ENCODE measurements around the gene CEP350.

DNA sequence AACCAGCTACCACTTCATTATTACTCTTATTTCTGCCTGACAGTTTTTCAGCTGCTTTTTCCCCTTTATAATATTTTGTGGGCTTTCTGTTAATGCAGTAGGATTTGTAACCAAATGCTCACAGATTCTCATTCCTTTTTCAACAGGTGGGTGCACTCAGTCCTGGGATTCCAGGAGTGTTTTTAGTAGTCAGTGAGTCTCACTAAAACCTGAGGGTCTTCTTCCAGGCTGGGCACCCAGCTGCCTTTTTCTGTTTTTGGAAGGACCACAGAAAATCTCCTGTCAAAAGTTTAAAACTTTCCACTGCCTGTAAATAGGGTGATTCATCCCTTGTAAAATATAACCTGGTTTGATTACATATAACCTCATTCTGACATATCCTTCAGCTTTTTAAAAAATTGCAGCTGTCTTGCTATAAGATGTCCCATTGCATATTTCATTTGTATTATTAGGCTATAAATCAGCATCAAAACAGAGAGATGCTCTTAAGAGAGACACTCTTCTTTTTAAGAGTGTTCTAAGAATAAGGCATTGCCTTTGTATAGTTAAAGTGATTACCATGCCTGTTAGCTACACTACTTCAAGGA is 16.8 kb upstream of the CEP350 start:
- TF ChIP-seq, protein P1, sequence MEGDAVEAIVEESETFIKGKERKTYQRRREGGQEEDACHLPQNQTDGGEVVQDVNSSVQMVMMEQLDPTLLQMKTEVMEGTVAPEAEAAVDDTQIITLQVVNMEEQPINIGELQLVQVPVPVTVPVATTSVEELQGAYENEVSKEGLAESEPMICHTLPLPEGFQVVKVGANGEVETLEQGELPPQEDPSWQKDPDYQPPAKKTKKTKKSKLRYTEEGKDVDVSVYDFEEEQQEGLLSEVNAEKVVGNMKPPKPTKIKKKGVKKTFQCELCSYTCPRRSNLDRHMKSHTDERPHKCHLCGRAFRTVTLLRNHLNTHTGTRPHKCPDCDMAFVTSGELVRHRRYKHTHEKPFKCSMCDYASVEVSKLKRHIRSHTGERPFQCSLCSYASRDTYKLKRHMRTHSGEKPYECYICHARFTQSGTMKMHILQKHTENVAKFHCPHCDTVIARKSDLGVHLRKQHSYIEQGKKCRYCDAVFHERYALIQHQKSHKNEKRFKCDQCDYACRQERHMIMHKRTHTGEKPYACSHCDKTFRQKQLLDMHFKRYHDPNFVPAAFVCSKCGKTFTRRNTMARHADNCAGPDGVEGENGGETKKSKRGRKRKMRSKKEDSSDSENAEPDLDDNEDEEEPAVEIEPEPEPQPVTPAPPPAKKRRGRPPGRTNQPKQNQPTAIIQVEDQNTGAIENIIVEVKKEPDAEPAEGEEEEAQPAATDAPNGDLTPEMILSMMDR (conservative IDR thresholded peaks at IDR 0.05; ENCODE audit: low read length), result no peak
- no peak for TF ChIP-seq EZH2phosphoT487 (IDR thresholded peaks at IDR 0.05; ENCODE audit: borderline replicate concordance, low read depth, low read length)
